ENCODE data around the gene CALM1.

GRCh38 chr14:90425373-90425879 is 28.6 kb downstream of the CALM1 start:
- TF ChIP-seq, protein P1, sequence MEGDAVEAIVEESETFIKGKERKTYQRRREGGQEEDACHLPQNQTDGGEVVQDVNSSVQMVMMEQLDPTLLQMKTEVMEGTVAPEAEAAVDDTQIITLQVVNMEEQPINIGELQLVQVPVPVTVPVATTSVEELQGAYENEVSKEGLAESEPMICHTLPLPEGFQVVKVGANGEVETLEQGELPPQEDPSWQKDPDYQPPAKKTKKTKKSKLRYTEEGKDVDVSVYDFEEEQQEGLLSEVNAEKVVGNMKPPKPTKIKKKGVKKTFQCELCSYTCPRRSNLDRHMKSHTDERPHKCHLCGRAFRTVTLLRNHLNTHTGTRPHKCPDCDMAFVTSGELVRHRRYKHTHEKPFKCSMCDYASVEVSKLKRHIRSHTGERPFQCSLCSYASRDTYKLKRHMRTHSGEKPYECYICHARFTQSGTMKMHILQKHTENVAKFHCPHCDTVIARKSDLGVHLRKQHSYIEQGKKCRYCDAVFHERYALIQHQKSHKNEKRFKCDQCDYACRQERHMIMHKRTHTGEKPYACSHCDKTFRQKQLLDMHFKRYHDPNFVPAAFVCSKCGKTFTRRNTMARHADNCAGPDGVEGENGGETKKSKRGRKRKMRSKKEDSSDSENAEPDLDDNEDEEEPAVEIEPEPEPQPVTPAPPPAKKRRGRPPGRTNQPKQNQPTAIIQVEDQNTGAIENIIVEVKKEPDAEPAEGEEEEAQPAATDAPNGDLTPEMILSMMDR (conservative IDR thresholded peaks at IDR 0.05): no peak
- no peak for TF ChIP-seq ZFX (IDR thresholded peaks at IDR 0.05)
